Adipocyte (in vitro differentiated cells): ENCODE results near the gene ETFA.

Experiments used
- DNase-seq: peaks from one replicate; pipeline ENCODE4 v3.0.0-alpha.2; 2015; ENCODE audit warnings: low read depth
- H3K27me3 ChIP-seq: replicated peaks from 2 replicates; pipeline ENCODE4 v1.7.0; 2013; ENCODE audit warnings: mild to moderate bottlenecking, low read length, moderate library complexity; ENCODE audit not compliant: control insufficient read depth, insufficient read depth
- H3K36me3 ChIP-seq: 2 replicates; pipeline ENCODE4 v1.7.0; 2013; ENCODE audit warnings: low read length, mild to moderate bottlenecking, moderate library complexity; ENCODE audit not compliant: control insufficient read depth, insufficient read depth, severe bottlenecking
- H3K4me1 ChIP-seq: 2 replicates; pipeline ENCODE4 v1.7.0; 2013; ENCODE audit warnings: mild to moderate bottlenecking, low read length, moderate library complexity; ENCODE audit not compliant: control insufficient read depth, insufficient read depth
- H3K4me3 ChIP-seq: 2 replicates; pipeline ENCODE4 v1.7.0; 2013; ENCODE audit warnings: mild to moderate bottlenecking, low read length, moderate library complexity
- H3K9ac ChIP-seq: 2 replicates; pipeline ENCODE4 v1.7.0; 2013; ENCODE audit warnings: mild to moderate bottlenecking, low read length, moderate library complexity
- H3K9me3 ChIP-seq: 2 replicates; pipeline ENCODE4 v1.7.0; 2013; ENCODE audit warnings: mild to moderate bottlenecking, low read length, moderate library complexity; ENCODE audit not compliant: control insufficient read depth

Gene ETFA

DNA sequence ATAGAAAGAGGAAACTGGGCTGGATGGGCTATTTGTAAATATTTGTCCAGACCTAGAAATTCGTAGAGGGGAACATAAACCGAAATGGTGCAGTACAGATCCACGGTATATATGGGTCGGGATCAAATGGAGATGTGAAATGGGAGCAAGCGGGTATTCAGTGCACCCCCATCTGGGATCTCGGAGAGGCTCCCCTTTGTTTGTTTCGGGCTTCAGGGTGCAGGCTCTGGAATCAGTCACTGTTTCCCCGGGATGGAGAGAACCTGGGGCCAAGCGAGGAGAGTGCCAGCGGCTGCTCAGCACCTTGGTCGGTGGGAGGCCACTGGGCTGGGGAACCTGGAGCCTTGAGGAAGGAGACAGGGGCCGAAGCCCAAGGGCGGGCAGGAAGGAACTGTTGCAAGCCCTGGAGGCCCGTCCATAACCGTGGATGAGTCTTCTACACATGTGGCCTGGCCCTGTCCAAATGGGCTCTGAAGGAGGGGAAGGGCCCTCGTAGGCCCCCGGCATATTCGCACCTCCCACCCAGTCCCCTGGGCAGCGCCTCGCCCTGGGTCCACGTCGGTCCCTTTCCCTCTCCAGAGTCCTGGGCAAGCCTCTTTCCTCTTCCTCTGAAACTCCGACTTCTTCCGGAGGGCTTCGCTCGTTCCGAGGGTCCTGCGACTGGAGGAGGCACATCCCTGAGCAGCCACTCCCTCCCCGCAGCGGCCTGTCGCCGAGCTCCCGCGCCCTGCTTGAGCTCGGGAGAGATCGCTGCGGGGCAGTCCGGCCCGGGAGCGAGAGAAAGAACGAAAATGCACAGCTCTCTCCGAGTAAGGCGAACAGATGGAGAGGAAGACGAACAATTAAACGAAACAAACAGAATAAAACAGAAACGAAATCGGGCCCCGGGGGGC, 28.3 kb upstream of the ETFA start:
- Histone ChIP-seq H3K9ac (no peak overlapping the region), H3K27me3 (peaks cover 83% of the 10 kb centered on the region), H3K4me1 (peaks cover 14% of the 10 kb centered on the region), H3K36me3 (no peaks in the 10 kb centered on the region), H3K9me3 (no peaks in the 10 kb centered on the region), H3K4me3 (peak overlapping the region; percentile 67)
- peak; percentile 60 for DNase-seq

GRCh38 chr15:76338486-76339304, 27.4 kb upstream of the ETFA start:
- Histone ChIP-seq H3K9me3 (no peaks in the 10 kb centered on the region), H3K9ac (no peak overlapping the region), H3K4me1 (peaks cover 14% of the 10 kb centered on the region), H3K27me3 (peaks cover 83% of the 10 kb centered on the region), H3K4me3 (no peak overlapping the region), H3K36me3 (no peaks in the 10 kb centered on the region)
- no peak for DNase-seq

- H3K4me3 ChIP-seq, result no peak overlapping the region
- DNase-seq, result no peak
- peaks cover 87% of the 10 kb centered on the region for H3K27me3 ChIP-seq
- peaks cover 14% of the 10 kb centered on the region for H3K4me1 ChIP-seq
- no peaks in the 10 kb centered on the region for H3K9me3 ChIP-seq
- H3K36me3 ChIP-seq, result no peaks in the 10 kb centered on the region
- H3K9ac ChIP-seq, result no peak overlapping the region
These were observed 26.6 kb upstream of the ETFA start for GRCh38 chr15:76337696-76338485.

DNA sequence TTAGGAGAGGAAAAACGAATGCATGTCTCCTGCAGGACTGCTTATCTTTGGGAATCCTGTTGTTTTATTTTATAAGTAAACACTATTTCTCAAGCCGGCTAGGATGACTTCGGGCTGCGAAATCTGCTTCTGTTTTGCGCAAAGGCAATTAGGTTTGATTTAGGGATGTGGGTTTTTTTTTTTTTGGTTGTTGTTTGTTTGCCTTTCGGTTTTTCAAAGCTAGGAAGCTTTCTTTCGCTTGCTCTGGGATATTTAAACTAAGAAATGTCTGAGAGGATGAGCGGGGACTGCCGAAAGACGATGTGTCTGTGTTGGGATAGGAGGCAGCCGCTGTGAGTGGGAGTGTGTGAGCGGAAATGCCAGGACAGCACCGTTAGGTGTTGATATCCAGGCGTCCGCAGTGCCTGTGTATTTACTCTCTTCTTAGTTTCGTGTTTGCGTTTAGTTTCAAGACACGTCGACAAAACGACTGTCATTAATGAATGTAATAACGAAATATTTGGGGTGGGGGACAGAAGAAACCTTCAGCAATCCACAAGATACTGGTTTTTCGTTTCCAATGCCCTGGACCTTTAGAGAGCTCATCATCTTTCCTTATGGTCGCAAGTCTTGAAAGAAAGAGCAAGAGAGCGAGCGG, 25.9 kb upstream of the ETFA start:
- no peaks in the 10 kb centered on the region for H3K9me3 ChIP-seq
- peaks cover 14% of the 10 kb centered on the region for H3K4me1 ChIP-seq
- H3K9ac ChIP-seq, result no peak overlapping the region
- peaks cover 91% of the 10 kb centered on the region for H3K27me3 ChIP-seq
- no peaks in the 10 kb centered on the region for H3K36me3 ChIP-seq
- DNase-seq, result no peak
- no peak overlapping the region for H3K4me3 ChIP-seq

GRCh38 chr15:76336254-76337058, 25.2 kb upstream of the ETFA start, which contains the start of gene ISL2:
Gene ISL2, plus strand, starts transcription at chr15:76336773. Its CDS starts 111 bp downstream, at chr15:76336884.
- H3K27me3 ChIP-seq, result peaks cover 86% of the 10 kb centered on the region
- H3K4me1 ChIP-seq, result peaks cover 14% of the 10 kb centered on the region
- H3K9ac ChIP-seq, result no peak within 1 kb of the TSS
- H3K4me3 ChIP-seq, result no peak within 1 kb of the TSS
- peak; percentile 47 for DNase-seq
- H3K36me3 ChIP-seq, result no peaks in the 10 kb centered on the region
- no peaks in the 10 kb centered on the region for H3K9me3 ChIP-seq

- Histone ChIP-seq H3K4me3 (no peak overlapping the region), H3K9me3 (no peaks in the 10 kb centered on the region), H3K27me3 (peaks cover 81% of the 10 kb centered on the region), H3K9ac (no peak overlapping the region), H3K4me1 (peaks cover 10% of the 10 kb centered on the region), H3K36me3 (no peaks in the 10 kb centered on the region)
- no peak for DNase-seq
These were observed 24.3 kb upstream of the ETFA start for GRCh38 chr15:76335307-76336253.

DNA sequence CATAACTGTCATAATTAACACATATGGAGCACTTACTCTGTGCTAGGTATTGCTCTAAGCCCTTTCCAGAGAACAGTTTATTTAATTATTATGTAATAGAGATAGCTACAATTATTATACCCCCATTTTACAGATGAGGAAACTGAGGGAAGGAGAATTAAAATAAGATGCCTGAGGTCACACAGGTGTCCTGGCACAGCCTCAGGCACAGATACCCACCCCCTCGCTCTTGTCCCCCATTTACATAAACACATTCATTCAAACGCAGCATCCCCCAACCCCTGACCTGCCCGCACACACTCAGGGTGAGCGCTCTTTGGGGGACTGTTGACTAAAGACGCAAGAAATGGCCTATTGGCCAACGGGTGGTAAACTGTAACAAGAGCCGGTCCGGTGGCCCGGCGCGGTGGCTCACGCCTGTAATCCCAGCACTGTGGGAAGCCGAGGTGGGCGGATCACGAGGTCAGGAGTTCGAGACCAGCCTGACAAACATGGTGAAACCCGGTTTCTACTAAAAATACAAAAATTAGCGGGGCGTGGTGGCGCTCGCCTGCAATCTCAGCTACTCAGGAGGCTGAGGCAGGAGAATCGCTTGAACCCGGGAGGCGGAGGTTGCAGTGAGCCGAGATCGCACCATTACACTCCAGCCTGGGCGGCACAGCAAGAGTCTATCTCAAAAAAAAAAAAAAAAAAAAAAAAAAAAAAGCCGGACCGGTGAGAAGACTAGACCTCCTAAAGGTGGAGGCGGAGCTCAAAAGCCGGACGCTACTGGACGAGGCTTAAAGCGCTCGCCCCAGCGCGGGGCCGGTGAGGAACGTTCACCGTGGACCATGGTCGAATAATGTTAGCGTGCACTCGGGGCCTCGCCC, 23.4 kb upstream of the ETFA start:
- Histone ChIP-seq H3K27me3 (peaks cover 76% of the 10 kb centered on the region), H3K36me3 (no peaks in the 10 kb centered on the region), H3K4me1 (peaks cover 4% of the 10 kb centered on the region), H3K9ac (no peak overlapping the region), H3K4me3 (no peak overlapping the region), H3K9me3 (no peaks in the 10 kb centered on the region)
- DNase-seq, result no peak

GRCh38 chr15:76333720-76334437, 22.6 kb upstream of the ETFA start:
- Histone ChIP-seq H3K4me3 (no peak overlapping the region), H3K27me3 (peaks cover 76% of the 10 kb centered on the region), H3K9me3 (no peaks in the 10 kb centered on the region), H3K4me1 (peaks cover 4% of the 10 kb centered on the region), H3K9ac (no peak overlapping the region), H3K36me3 (no peaks in the 10 kb centered on the region)
- DNase-seq, result no peak
